Dermis blood vessel endothelial cell (primary cell): Measurements from ENCODE around the gene NUP85. TPM values are rescaled to one million over a fixed set of nuclear protein-coding genes. Genes with fewer than 3 reads are reported as not detected.
"Not testable (repeated sequence)": the region's sequence is repeated elsewhere in the genome, so short reads cannot be mapped to it uniquely, and the experiment has no call there.

Experiments used
- DNase-seq: peaks from one replicate; pipeline ENCODE4 v3.0.0; 2010
- total RNA-seq: library from RNA; depleted of rRNA; stranded (reverse); fragments of >200 nt; gene quantifications from 2 replicates; pipeline ENCODE4 v1.2.3, GENCODE V29; 2014

Gene NUP85
- total RNA-seq, 1 donor from 2014 or later: 41.5 TPM

DNA sequence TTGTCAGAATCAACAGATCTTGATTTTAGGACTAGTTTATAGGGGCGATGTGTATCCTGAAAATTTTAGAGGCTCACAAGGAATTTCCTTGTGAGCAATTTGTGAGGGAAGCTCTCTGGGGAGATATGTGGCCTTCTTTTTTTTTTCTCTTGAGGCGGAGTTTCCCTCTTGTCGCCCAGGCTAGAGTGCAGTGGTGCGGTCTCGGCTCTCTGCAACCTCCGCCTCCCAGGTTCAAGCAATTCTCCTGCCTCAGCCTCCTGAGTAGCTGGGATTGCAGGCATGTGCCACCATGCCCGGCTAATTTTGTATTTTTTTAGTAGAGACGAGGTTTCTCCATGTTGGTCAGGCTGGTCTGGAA lies 1.6 kb downstream of the NUP85 start:
- not testable (repeated sequence) for DNase-seq

DNA sequence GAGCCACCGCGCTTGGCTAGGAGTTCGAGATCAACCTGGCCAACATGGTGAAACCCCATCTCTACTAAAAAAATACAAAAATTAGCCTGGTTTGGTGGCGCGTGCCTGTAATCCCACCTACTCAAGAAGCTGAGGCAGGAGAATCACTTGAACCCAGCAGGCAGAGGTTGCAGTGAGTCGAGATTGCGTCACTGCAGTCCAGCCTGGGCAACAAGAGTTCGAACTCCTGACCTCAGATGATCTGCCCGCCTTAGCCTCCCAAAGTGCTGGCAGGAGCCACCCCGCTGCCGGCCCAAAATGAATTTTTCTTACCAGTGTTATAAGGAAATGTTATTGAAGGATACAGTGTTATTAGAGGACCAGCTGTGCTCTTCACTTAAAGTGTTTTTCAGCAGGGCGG lies 2.3 kb downstream of the NUP85 start:
- DNase-seq: no peak

- no peak for DNase-seq
These were observed 2.7 kb downstream of the NUP85 start for GRCh38 chr17:75208161-75208560.

DNA sequence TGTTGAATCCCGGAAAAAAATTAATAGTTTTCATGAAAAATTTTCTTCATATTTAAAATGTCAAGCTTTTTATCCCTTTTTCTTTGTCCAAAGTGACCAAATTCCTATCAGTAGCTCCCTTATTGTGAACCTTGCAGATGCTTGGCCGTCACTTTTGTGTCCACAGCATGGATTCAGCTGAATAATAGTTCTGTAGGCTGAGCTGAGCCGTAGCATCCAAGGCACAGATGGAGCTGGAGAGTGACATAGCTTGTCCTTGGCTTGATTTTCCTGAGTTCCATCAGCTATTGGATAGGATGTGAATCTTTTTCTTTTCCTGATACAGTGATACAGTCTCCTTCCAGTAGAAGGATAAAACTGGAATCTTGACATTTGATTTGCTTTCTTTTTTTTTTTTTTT lies 3.6 kb downstream of the NUP85 start:
- DNase-seq: no peak

GRCh38 chr17:75218131-75218530 lies 12.7 kb downstream of the NUP85 start:
- DNase-seq: no peak

DNA sequence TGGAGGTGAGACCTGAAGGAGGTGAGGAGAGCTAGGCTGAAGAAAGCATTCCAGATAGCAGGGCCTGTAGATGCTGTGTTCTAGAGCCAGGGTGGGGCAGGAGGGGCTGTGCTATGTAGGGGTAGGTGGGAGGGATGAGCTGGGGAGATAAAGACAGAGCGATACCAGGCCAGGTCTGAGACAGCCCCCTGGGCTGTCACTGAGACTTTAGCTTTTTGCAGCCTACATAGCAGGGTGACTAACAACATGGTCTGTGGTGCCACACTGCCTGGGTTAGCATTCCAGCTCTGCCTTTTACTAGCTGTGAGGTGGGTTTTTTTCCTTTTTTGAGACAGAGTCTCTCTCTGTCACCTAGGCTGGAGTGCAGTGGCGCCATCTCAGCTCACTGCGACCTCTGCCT lies 14.3 kb downstream of the NUP85 start:
- no peak for DNase-seq

- DNase-seq: no peak
These were observed 19.5 kb downstream of the NUP85 start for GRCh38 chr17:75225016-75225415.

DNA sequence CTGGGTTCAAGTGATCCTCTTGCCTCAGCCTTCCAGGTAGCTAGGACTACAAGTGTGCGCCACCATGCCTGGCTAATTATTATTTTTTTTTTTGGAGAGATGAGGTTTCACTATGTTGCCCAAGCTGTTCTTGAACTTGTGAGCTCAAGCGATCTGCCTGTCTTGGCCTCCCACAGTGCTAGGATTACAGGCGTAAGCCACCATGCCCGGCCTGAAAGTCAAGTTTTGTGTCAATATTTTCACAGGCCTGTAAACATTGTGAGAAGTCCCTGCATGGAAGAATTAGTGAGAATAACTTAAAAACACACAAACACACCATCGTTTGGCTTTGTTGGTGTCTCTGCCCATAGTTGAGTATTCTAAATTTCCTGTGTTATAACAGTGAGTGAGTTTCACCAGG lies 22.2 kb downstream of the NUP85 start:
- no peak for DNase-seq

DNA sequence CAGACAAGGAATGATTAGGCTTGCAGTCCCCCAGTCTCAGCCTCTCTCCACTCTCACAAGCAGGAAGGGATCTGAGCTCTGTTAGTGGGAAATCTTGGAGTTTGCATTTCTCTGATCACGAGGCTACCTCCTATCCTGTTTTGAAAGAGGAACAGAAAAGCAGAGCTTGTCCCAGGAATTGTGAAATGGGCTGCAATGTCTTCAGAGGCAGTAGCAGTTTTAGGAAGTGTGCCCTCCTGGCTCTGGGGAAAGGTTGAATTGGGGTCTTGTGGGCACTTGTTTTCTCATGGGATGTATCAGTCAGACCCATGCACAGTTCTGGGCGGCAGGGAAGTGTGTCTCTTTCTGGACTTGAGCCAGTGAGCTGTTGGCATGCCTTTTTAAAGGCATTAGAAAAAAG lies 22.8 kb downstream of the NUP85 start:
- no peak for DNase-seq

DNA sequence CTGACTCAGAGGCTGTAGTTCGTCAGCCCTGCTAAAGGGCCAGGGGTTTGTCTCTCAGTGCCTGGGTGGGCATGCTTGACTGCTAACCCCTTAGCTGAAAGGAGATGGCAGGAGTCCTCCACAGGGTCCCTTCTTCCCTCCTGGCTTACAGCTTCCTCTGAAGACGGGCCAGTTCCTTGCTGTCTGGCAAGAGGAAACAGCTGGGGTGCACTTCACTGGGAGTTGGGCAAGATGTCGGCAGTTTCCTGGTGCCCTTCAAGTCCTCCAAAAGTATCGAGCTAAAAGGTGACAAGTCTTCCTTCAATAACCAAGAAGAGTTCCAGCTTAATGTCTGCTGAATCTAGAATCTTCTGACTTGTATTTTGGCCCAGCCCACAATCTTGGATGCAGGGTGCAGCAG lies 23.4 kb downstream of the NUP85 start:
- DNase-seq: peak; percentile 30

DNA sequence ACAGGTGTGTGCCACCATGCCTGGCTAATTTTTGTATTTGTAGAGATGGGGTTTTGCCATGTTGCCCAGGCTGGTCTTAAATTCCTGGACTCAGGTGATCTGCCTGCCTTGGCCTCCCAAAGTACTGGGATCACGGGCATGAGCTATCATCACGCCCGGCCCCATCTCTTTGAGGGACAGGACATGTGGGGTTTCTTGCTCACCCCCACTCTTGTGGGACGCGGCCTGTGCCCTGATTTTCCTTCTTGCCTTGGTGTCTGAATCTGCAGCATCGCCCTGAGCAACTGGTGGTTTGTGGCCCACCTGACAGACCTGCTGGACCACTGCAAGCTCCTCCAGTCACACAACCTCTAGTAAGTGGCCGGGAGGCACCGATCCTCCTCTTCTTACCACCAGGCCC lies 25.6 kb downstream of the NUP85 start:
- DNase-seq: no peak

DNA sequence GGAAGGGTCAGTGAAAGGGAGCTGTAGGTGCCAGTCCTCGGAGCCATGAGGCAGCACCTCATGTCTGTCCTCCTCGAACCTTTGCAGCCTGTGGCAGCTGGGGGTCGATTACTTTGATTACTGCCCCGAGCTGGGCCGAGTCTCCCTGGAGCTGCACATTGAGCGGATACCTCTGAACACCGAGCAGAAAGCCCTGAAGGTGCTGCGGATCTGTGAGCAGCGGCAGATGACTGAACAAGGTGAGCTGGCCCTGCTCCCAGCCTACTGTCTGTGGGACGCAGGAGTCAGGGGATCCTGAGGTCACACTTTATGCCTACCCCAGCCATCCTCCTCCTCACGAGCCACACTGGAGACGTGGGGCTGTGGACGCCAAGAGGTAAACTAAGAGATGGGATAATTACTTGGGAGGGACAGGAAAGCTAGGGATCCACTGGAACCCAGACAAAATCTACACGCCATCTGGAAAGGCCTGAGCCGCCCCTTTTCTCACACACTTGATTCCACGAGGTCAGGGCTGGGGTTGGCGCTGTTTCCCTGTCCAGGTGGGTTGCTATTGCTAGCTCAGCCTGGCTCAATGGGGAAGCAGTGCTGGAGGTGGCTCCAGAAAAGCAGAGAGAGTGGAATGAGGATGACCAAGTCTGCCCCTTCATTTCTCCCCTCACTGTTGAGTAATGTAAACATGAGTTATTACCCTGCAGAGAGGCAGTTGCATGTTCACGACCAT lies 26.4 kb downstream of the NUP85 start:
- no peak for DNase-seq

GRCh38 chr17:75232786-75233185 lies 27.3 kb downstream of the NUP85 start:
- no peak for DNase-seq

DNA sequence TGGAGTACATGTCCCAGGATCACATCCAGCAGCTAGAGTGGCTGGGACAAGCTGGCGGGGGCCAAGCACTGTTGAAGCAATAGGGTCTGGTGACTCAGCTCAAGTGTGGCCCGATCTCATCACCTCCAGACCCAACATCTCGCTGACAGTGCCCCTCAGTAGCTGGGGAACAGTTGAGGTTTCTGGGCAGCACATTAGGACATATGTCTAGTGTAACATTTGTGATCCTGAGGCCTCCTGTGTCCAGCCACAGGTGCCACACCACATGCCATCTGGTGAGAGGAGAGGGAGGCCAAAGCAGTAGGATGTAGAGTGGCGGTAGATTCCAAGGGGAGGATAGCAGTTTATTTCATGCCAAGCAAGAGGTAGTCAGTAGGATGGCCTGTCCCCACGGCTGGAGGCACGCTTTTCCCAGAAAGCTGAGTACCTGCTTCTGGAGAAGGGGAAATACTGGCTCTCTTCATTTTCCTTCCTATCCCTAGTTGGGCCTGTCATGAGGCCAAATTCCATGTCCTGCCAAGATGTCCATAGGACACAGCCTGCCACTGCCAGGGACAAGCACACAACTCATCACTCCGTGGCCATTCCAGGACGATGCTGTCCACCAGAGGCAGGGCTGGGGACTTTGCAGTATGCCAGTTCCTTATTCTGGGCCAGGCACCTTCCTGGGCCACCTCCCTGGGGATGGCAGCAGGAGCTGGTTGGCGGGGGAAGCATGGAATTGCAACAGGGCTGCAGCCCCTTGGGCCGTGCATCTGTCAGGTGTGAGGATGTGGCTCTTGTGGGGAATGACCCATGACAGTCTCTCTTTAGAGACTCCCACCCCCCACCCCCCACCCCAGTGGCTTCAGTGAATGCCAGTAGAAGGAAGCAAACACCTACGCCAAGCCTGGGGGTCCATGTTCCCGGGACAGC lies 31.9 kb downstream of the NUP85 start:
- DNase-seq: no peak

DNA sequence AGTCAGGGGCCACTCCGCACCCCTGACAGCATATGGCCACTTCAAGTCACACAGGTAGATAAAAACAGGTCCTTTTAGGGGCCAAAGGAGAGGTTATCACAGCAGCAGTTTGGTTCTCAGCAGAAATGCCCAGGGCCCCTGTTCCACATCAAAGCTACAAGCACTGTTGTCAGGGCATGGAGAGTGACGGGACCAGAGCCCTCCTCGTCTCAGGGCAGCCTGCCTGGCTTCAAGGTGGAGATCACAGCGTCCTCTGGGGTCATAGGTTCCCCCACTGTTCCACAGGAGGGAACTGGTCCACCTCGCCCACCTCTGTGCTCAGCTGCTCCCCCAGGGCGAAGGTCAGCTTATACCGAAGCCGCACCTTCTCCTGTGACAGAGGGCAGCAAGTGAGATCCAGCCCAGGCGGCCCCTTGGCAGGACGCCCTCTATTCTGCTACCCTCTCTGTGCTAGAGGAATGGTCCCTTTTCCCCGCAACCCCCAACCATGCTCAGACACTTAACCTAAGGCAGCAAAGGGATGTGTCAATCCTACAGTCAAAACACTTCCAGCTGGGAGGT lies 32.6 kb downstream of the NUP85 start:
- DNase-seq: no peak

GRCh38 chr17:75238684-75239191 lies 33.3 kb downstream of the NUP85 start:
- DNase-seq: peak; percentile 84

- DNase-seq: no peak
These were observed 33.7 kb downstream of the NUP85 start for GRCh38 chr17:75239214-75239613.

GRCh38 chr17:75239778-75240393 lies 34.4 kb downstream of the NUP85 start:
- DNase-seq: no peak

GRCh38 chr17:75240394-75241142 lies 35.1 kb downstream of the NUP85 start:
- DNase-seq: peak; percentile 73

- DNase-seq: no peak
These were observed 35.6 kb downstream of the NUP85 start for GRCh38 chr17:75241143-75241430.

DNA sequence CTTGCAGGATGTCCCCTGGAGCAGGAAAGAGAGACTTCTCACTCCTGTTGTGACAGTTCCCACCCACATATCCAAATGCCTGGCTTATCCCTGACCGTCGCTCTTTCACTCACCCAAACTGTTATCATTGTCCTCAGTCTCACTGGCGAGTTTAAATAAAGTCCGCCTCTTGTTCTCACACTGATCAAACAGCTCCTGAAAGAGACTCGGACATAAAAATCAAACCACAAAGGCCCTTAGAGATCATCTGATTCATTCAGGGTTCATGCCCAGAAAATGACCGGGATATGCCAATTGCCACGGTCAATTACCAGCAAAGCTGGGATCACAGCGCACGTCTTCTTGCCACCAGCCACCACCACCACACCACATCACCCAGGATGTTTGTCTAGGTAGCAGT lies 36.0 kb downstream of the NUP85 start:
- no peak for DNase-seq

DNA sequence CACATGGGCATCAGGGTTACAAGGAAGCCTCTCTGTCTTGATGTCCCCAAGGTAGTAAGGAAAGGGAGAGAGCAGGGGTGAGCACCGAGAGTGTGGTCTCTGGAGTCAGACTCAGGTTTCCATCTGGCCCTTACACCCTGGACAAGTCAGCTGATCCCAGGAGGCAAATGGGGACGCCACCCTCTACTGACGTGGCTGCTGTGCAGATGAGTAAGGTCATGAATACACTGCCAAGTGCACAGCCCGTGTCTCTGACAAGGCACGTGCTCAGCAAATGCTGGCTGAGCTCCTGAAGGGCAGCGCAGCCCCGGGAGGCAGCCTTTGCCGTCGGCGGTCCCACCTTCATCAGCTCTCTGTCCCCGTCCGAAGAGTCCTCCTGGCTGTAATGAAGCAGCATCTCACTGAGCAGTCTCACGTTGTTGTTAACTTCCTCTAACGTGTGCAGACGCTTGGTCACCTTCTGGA lies 36.5 kb downstream of the NUP85 start:
- DNase-seq: no peak
